HG02943 (cell line): ENCODE data around the gene SCP2.

Source experiments
- ATAC-seq: cut with Tn5 transposase; IDR thresholded peaks from one replicate; pipeline ENCODE4 v1.9.1; 2021; ENCODE audit warnings: mild to moderate bottlenecking, low read depth, moderate library complexity; ENCODE audit not compliant: unreplicated experiment

The SCP2 gene

DNA sequence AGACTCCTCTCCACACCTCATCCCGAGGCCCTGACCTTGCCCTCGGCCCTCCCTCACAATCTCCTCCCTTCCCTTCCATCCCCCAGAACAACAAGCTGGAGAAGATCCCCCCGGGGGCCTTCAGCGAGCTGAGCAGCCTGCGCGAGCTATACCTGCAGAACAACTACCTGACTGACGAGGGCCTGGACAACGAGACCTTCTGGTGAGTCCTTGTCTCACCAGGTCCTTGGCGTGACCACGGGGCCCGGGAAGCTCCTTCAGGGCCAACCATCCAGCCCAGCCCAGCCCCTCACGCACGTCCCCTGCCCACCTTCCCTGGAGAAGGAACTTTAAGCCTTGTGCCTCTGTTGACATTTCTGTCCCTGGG is 150.5 kb downstream of the SCP2 start:
- no peak for ATAC-seq

DNA sequence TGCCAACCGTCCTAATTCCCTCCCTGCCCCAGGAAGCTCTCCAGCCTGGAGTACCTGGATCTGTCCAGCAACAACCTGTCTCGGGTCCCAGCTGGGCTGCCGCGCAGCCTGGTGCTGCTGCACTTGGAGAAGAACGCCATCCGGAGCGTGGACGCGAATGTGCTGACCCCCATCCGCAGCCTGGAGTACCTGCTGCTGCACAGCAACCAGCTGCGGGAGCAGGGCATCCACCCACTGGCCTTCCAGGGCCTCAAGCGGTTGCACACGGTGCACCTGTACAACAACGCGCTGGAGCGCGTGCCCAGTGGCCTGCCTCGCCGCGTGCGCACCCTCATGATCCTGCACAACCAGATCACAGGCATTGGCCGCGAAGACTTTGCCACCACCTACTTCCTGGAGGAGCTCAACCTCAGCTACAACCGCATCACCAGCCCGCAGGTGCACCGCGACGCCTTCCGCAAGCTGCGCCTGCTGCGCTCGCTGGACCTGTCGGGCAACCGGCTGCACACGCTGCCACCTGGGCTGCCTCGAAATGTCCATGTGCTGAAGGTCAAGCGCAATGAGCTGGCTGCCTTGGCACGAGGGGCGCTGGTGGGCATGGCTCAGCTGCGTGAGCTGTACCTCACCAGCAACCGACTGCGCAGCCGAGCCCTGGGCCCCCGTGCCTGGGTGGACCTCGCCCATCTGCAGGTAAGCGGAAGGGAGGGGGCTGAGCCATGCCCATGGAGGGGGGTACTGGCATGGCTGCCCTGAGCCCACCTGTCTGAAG is 151.4 kb downstream of the SCP2 start:
- ATAC-seq, result no peak

DNA sequence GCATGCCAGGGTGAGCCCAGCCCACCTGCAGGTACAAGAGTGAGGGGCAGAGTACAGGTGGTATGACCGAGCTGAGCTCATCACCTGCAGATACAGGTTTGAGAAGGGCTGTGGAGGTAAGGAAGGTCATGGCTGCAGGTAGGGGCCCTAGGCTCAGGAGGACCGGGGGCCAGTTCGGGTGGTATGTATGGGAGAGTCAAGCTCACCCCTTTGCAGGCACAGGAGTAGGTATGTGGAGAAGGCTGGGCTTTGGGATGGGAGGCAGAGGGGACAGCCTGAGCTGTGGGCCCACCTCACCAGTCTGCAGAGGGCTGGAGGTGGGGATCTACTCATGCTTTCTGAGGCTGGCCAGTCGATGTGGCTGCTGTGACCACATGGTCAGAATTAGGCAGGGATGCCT is 152.2 kb downstream of the SCP2 start:
- ATAC-seq, result no peak

DNA sequence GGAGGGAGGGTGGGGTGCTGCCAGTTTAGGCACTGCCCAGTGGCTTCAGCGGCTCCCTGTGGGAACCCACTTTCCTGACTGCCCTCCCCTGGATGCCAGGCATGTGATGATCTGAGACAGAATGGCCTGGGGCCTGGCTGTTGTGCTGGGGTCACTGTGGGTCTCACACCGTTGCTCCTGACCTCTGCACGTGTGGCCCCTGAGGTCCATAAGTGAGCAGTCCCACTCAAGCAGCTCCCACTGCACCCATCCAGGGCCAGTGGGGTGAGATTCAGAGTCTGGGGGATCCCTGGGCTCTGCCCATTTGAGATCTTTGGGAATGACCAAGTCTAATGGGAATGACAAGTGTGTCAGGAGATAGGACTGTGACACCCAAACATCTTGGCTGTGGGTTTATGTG is 153.0 kb downstream of the SCP2 start:
- ATAC-seq, result no peak

DNA sequence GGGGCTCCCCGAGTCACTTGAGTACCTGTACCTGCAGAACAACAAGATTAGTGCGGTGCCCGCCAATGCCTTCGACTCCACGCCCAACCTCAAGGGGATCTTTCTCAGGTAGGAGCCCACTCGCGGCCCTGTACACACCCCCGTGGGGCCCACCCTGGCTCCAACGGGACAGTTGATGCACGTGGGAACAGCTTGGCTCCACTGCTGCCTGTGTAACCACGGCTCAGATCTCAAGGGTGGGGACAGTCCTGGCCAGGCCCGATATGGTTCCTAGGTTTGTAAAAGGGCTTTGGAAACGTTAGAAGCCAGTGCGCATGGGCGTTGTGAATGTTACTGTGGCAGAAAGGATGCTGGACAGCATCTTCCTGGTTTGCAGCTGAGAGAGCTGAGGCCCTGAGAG is 153.7 kb downstream of the SCP2 start:
- no peak for ATAC-seq

DNA sequence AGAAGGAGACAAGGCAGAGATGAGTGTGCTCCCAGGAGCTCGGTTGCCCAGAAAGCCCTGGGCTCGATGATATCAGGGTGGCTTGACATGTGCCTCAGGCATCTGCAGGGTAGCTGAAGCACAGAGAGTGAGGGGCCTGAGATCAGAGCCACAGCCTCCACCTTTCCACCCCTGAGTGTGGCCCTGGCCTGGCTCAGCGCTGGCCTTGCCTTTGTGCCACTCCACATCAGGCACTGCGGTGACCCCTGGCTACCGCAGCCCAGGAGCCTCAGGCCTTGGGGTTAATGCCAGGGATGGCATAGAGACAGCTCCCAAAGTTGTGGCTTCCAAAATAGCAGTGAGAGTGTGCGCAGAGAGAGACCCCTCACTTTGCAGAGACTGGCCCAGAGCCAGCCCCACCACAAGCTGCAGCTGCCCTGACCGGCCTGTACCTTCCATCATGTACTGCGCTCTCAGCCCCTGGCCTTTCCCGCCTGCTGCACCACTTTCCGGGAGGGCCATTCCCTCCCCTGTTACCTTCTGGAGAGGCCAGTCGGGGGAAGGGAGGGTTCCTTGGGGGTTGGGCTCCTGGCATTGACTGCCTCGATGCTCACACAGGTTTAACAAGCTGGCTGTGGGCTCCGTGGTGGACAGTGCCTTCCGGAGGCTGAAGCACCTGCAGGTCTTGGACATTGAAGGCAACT is 154.4 kb downstream of the SCP2 start:
- no peak for ATAC-seq

DNA sequence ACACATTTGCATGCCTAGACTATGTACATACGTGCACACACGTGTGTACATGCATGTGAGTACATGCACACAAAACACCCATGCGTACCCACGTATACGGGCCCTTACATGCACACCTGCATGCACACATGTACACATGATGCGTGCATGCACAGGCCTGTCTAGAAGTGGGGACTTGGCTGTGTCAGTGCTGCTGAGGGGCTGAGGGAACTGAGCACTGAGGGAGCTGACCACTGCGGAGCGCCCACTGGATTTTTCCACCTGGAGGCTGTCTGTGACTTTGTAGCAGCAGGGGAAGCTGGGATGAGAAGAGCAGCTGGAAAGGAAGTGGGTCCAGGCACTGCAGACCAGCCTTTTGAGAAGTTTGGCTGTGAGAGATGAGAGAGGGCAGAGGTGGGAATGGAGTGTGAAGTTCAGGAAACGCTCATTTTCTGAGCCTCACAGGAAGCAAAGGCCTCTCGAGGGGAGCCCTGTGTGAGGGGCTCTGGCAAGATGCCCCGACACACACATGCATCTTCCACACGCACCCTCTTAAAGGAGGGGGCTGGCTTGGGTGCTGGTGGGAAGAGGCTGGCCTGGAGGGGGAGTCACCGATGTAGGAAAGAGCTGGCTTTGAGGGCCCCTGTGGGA is 155.9 kb downstream of the SCP2 start:
- ATAC-seq, result no peak

DNA sequence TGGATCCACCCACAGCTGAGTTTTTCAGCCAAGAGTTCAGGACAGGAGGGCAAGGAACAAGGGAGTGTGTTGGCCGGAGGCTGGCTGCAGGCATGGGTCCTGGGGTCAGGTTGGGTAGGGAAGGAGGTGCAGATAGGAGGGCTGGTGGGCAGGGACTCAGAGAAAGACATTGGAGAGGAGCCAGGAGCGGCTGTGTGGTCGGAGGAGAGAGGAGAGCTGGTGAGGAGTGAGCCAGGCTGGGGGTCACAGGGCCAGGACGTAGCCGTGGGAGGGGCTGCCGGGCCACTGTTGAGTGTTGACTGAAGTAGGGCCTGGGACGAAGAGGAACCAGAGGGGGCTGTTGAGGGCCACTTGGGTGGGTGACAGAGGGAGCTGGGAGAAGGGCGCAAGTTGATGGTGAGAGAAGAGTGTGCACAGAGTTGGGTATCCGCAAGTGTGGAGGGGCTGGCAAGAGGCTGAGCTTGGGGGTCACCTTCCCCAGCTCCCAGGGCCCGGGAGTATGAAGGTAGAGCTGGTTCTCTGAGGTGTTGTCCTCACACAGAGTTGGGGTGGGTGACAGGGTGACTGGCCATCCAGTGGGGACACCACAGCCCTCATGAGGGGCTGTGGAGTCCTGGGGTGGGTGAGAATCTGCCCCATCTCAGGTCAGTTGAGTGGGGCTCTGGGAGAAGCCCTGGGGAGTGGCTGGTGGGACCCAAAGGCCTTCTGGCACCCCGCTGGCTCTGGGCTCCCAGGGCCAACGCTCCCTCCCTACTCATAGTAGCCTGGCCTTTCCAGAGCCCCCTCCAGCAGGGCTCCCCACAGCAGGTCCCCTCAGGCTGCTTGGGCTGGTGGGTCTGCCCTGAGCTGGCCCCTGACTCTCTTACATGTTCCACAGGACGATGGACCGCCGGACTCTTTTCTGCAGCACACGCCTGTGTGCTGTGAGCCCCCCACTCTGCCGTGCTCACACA is 156.8 kb downstream of the SCP2 start:
- ATAC-seq, result no peak

DNA sequence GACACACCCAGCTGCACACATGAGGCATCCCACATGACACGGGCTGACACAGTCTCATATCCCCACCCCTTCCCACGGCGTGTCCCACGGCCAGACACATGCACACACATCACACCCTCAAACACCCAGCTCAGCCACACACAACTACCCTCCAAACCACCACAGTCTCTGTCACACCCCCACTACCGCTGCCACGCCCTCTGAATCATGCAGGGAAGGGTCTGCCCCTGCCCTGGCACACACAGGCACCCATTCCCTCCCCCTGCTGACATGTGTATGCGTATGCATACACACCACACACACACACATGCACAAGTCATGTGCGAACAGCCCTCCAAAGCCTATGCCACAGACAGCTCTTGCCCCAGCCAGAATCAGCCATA is 157.5 kb downstream of the SCP2 start:
- ATAC-seq, result no peak

DNA sequence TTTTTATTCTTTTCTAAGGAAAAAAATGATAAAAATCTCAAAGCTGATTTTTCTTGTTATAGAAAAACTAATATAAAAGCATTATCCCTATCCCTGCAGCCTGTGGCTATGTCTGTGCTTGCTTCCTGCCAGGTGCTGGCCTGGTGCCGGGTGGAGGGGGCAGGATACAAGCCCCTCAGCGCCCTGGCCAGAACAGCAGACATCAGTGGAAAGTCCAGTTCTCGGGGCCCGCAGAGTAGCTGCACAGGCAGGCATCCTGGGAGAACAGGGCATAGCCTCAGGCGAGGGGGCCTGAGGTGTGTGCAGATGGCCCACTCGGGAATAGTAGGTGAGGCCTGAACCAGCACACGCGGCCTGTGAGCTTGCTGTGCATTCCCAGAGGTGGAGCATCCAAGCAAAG is 158.3 kb downstream of the SCP2 start:
- no peak for ATAC-seq

DNA sequence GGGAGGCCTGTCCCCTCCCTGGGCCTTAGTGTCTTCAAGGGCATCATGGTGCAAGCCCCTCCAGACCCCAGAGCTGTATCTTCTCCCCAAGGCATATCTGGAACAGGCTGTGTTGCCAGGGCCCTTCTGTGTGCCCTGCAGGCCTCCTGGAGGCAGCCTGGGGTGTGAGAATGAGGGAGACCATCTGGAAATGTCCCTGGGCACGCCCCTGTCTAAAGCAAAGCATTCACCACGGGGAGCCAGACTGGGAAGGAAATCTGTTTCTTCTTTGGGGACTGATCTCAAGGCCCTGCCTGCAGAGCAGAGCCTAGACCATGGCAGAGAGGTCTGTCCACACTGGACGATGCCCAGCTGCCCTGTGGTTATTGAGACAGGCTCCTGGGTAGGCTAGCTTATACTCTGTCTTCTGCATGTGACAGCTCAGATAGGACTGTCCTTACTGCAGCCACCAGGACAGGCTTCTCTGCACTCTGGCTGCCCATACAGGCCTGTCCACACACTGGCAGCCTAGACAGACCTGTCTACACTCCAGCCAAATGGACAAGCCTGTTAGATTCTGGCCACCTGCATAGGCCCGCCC is 159.5 kb downstream of the SCP2 start:
- no peak for ATAC-seq

DNA sequence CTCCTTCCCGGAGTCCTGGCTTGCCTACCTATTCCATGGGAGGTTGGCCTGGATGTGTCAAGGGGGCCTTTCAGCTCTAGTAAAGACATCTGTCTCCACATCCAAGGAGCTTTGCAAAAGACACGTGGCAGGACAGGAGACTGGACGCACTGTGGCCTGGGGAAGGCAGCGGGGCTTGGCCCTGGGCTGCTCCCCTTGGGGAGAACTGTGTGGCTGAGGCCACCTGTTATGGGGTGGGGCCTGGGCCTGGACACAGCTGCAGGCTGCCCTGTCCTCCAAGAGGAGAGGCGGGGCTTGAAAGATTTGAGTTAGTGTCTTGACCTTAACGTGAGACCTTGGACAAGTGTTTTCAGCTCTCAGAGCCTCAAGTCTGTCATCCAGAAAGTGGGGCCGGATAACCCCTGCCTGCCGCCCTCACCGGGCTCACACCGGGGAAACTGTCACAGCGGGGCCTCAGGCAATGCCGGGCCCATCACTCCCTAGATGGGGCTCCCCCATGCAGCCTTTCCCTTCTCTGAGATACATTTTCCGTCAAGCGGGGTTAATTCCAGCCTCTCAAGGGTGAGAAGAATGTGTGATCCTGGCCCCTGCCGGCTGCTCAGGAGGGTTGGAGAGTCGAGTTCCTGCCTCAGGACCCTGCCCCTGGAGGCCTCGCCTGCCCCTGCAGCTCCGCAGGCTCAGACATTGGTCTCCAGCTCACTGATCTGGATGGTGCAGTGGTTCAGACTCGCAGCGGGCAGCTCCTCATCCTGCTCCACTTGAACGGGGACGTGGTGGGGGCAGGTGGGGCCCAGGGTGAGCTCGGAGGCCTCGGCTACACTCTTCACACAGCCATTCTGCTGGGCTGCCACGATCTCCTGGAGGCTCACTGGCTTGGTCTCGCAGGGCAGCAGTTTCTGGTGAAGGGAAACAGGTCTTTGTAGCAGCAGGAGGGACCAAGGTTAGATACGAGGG is 160.5 kb downstream of the SCP2 start:
- no peak for ATAC-seq

DNA sequence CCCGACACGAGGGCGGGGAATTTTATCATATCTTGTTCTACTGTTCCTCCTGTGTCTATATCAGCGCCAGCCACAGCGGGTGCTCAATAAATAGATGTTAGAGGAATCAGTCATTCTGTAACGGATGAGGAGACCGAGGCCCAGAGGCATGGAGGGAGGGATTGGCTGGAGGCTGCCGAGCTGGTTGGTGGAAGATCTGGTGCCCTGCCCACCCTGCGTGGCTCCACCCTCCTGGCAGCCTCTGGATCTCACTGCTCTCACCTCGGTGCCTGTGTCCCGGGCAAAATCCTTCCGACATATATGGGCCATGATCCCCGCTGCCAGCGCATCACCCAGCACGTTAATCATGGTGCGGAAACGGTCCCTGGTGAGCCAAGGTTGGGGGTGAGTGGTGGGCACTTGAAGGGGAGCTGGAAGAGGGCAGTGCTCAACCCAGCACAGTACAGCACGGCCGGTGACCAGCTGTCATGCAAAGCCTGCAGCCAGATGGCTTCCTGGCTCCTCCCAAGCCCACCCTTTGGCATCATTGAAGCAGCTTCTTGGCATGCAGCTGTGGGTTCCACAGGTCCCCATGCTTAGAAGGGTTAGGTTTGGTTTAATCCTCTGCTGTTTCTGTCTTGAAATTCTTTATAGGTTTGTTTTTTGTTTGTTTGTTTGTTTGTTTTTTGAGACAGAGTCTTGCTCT is 161.7 kb downstream of the SCP2 start:
- ATAC-seq, result no peak

DNA sequence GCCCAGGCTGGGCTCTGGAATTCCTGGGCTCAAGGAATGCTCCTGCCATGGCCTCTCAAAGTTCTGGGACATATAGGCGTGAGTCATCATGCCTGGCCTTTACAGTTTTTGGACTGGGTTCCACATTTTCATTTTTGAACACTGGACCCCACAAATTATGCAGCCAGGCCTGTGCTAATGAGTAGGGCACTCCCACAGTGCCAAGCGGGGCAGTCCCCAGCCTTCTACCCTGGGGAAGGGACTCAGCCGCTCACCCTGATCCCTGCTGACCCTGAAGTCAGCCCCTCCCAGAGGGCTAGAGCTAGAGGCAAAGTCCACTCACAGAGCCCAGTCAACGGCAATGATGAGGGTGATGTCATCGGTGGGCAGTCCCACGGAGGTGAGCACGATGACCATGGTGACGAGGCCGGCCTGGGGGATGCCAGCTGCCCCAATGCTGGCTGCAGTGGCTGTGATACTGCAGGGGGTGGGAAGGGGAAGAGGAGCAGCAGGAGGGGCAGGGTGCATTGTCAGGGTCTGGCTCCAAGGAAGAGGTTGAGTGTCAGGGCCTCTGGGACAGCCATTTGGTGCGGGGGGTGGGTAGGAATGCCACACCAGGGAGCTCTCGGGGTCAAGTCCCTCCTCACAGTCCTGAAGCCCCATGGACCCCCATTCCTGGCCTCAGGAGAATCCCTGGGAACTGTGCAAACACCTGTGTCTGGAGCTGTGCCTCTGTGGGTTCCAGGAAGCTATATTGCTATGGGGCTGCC is 162.6 kb downstream of the SCP2 start:
- ATAC-seq, result no peak

DNA sequence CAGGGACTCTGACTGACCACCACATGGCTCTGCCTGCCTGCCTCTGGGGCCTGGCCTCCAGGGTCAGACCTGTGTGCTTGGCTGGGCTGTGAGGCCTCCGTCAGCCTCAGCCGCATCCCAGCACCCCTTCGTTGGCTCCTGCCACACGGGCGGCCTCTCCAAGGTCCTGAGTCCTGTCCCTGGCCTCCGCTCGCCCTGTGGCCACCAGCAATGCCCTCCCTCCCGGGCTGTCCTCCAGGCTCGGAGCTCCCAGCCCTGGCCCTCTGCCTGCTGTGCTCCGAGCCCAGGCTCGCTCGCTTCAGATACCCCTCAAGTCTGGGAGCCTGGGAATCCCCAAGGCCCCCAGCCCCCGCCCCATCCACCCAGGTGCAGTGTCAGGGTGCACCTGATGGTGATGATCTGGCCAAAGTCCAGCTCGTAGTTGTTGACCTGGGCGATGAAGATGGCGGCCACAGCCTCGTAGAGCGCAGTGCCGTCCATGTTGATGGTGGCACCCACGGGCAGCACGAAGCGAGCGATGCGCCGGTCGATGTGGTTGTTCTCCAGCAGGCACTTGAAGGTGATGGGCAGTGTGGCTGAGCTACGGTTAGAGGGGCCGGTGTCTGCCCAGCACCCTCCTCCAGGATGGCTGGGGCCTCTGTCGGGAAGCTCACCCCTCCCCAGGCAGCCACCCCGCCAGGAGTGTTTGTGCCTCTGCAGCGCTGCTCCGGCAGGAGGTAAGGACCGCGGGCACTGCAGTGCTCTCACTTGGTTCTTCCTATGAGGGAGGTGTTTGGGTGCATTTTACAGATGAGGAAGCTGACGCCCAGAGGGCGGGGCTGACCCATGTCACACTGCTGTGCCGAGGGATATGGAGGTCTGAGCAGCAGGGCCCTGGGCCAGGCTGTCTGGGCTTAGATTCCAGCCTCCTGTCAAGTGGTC is 163.4 kb downstream of the SCP2 start:
- no peak for ATAC-seq

DNA sequence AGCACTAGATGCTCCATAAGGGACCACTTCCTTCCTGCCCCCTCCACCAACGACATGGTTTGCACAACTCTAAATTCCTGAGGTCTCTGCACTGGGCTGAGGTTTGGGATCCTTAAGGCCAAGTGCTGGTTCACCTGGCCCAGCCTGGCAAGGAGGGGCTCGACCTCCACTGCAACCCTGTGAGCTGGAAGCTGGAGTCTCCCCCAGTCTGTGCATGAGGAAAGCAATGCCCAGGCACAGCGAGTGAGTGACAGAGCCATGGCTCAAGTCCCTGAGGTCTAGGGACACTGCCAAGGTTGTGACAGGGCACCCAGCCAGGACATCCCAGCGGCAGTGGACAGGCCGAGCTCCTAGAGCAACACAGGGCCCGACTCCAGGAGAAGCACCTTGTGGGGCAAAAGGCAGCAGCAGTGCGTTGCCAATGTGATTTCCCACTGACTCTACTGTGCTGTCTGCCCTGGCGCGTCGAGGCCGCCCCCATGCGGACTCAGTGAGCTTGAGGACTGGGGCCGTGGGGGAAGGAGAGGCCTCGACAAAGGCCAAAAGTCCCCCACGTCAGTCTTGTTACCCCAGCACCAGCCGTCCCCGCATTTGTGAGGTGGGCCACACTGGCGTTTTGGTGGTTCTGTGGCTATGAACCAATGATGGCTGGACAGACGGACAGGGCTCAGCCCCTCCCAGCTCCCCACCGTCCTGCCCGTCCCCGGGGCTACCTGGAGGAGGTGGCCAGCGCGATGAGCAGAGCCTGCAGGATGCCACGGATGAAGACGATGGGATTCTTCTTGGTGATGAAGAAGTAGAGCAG is 165.0 kb downstream of the SCP2 start:
- no peak for ATAC-seq
